GM12878 (cell line): ENCODE measurements around the gene PRDM16. TPM values are rescaled to one million over a fixed set of nuclear protein-coding genes. Genes with fewer than 3 reads are reported as not detected.

Source experiments
- ATAC-seq: fragments of 200-7000 bp; cut with Tn5 transposase; 3 replicates; pipeline ENCODE4 v1.9.1; 2020; ENCODE audit warnings: mild to moderate bottlenecking, moderate library complexity
- BruUV-seq: library from RNA; stranded (reverse); fragments of 400-500 nt; replicated peaks from 2 replicates; lab custom pipeline; 2021; lab: Mats Ljungman, UMichigan
- CTCF ChIA-PET: fragments of 300-600 bp; sonication (Branson Sonifier 250); formaldehyde crosslinking; extraction: SDS; loops from one replicate; lab custom pipeline; 2021; ENCODE audit warnings: inconsistent platforms; lab: Yijun Ruan, JAX
- POLR2A ChIA-PET: fragments of 350-600 bp; formaldehyde crosslinking; extraction: SDS; loops from one replicate; lab custom pipeline; 2021; ENCODE audit warnings: inconsistent platforms; lab: Charles Lee
- RAD21 ChIA-PET: fragments of 300-600 bp; sonication (Branson Sonifier 250); formaldehyde crosslinking; loops from one replicate; lab custom pipeline; 2023; ENCODE audit warnings: antibody characterized with exemption; ENCODE audit not compliant: unreplicated experiment; lab: Charles Lee
- SMC1A ChIA-PET: fragments of 300-600 bp; sonication (Branson Sonifier 250); formaldehyde crosslinking; loops from one replicate; lab custom pipeline; 2023; ENCODE audit not compliant: unreplicated experiment, uncharacterized antibody; lab: Charles Lee
- DNase-seq: peaks from one replicate; pipeline ENCODE4 v3.0.0-alpha.2; 2011; ENCODE audit warnings: low read depth, low spot score
- FAIRE-seq: peaks from 3 replicates; lab custom pipeline; 2011; peaks lifted over from hg19 to GRCh38; lab: Jason Lieb, UNC
- H2AFZ ChIP-seq: 2 replicates; pipeline ENCODE4 v1.6.0; 2011; ENCODE audit warnings: low read depth, low read length, control low read depth; ENCODE audit not compliant: control insufficient read depth
- H3K27ac ChIP-seq: 2 replicates; pipeline ENCODE4 v1.5.1; 2011; ENCODE audit warnings: control low read depth; ENCODE audit not compliant: control insufficient read depth, insufficient read depth
- H3K27me3 ChIP-seq, 2 experiments: replicated peaks in 1 of 2; 2 replicates each; pipeline versions ENCODE4 v1.6.0 to v1.6.1; 2011; ENCODE audit warnings: low read length in 1 of 2; ENCODE audit not compliant: control insufficient read depth in 2 of 2, insufficient read depth in 2 of 2
- H3K36me3 ChIP-seq, 2 experiments: 2 replicates each; pipeline ENCODE4 v1.5.1; 2011; ENCODE audit warnings: low read length in 1 of 2; ENCODE audit not compliant: control insufficient read depth in 2 of 2, insufficient read depth in 2 of 2
- H3K4me1 ChIP-seq: 2 replicates; pipeline ENCODE4 v1.6.1; 2011; ENCODE audit warnings: mild to moderate bottlenecking, low read length, moderate library complexity, mixed read lengths; ENCODE audit not compliant: control insufficient read depth, insufficient read depth
- H3K4me2 ChIP-seq: 2 replicates; pipeline ENCODE4 v1.6.0; 2011; ENCODE audit warnings: control low read depth; ENCODE audit not compliant: control insufficient read depth, insufficient read depth
- H3K4me3 ChIP-seq: fragments of 200-600 bp; sonication (generic); 2 replicates; pipeline ENCODE4 v1.5.1; 2016
- H3K79me2 ChIP-seq: 2 replicates; pipeline ENCODE4 v1.6.0; 2011; ENCODE audit warnings: low read length; ENCODE audit not compliant: control insufficient read depth, insufficient read depth
- H3K9ac ChIP-seq: 2 replicates; pipeline ENCODE4 v1.8.0; 2011; ENCODE audit warnings: low read length, control low read depth, mixed read lengths; ENCODE audit not compliant: control insufficient read depth, insufficient read depth
- H3K9me3 ChIP-seq: replicated peaks from 3 replicates; pipeline ENCODE4 v1.5.1; 2011; ENCODE audit warnings: mild to moderate bottlenecking, low read length; ENCODE audit not compliant: control insufficient read depth, insufficient read depth
- H4K20me1 ChIP-seq: 2 replicates; pipeline ENCODE4 v1.6.0; 2011; ENCODE audit not compliant: control insufficient read depth, insufficient read depth
- ATF2 ChIP-seq: IDR thresholded peaks from 2 replicates; pipeline ENCODE4 v1.6.1; 2012; ENCODE audit warnings: low read length, inconsistent platforms
- ETV6 ChIP-seq, 2 experiments: fragments of 450-650 bp in 1 of 2; IDR thresholded peaks in 1 of 2; conservative IDR thresholded peaks in 1 of 2; 2 replicates each; pipeline ENCODE4 v1.6.1; 2014; ENCODE audit warnings: antibody characterized with exemption in 1 of 2, borderline replicate concordance in 1 of 2, low read depth in 1 of 2, mild to moderate bottlenecking in 1 of 2, moderate library complexity in 1 of 2
- EZH2 ChIP-seq: IDR thresholded peaks from 2 replicates; pipeline ENCODE4 v1.6.1; 2012; ENCODE audit warnings: low read depth, mild to moderate bottlenecking, control low read depth, inconsistent platforms, low read length, borderline replicate concordance; ENCODE audit not compliant: control insufficient read depth
- HDAC6 ChIP-seq: fragments of 200-600 bp; sonication (generic); IDR thresholded peaks from one replicate; pipeline ENCODE4 v1.8.0; 2017; ENCODE audit warnings: antibody characterized with exemption; ENCODE audit not compliant: unreplicated experiment
- JUND ChIP-seq: IDR thresholded peaks from 2 replicates; pipeline ENCODE4 v1.6.1; 2012; ENCODE audit warnings: low read depth, mild to moderate bottlenecking, low read length, improper control_type of control experiment, moderate library complexity
- MAX ChIP-seq: IDR thresholded peaks from 2 replicates; pipeline ENCODE4 v1.6.1; 2012; ENCODE audit warnings: low read depth, low read length, improper control_type of control experiment
- POLR2A ChIP-seq: IDR thresholded peaks from 2 replicates; pipeline ENCODE4 v1.6.1; 2011; ENCODE audit warnings: low read depth, mild to moderate bottlenecking, low read length
- RCOR1 ChIP-seq: conservative IDR thresholded peaks from 2 replicates; pipeline ENCODE4 v1.6.1; 2012; ENCODE audit warnings: low read depth, low read length, improper control_type of control experiment
- RFX5 ChIP-seq: IDR thresholded peaks from 2 replicates; pipeline ENCODE4 v1.6.1; 2011; ENCODE audit warnings: low read depth, low read length, improper control_type of control experiment
- RUNX3 ChIP-seq: IDR thresholded peaks from 2 replicates; pipeline ENCODE4 v1.6.1; 2012; ENCODE audit warnings: low read length, inconsistent platforms
- SIN3A ChIP-seq: IDR thresholded peaks from 2 replicates; pipeline ENCODE4 v1.6.1; 2012; ENCODE audit warnings: low read depth, low read length, improper control_type of control experiment
- SPI1 ChIP-seq: IDR thresholded peaks from 2 replicates; pipeline ENCODE4 v1.6.1; 2011; ENCODE audit warnings: low read depth, mild to moderate bottlenecking, low read length, moderate library complexity, borderline replicate concordance; ENCODE audit not compliant: insufficient read depth
- TCF3 ChIP-seq: IDR thresholded peaks from 2 replicates; pipeline ENCODE4 v1.6.1; 2012; ENCODE audit warnings: low read depth, mild to moderate bottlenecking, low read length, borderline replicate concordance; ENCODE audit not compliant: insufficient read depth
- USF2 ChIP-seq: IDR thresholded peaks from 2 replicates; pipeline ENCODE4 v1.6.1; 2011; ENCODE audit warnings: low read depth, low read length, improper control_type of control experiment, borderline replicate concordance
- WRNIP1 ChIP-seq: IDR thresholded peaks from 2 replicates; pipeline ENCODE4 v1.6.1; 2011; ENCODE audit warnings: low read depth, low read length, improper control_type of control experiment, borderline replicate concordance
- ZBTB4 ChIP-seq: fragments of 450-650 bp; formaldehyde crosslinking; IDR thresholded peaks from 2 replicates; pipeline ENCODE4 v1.4.0; 2022; ENCODE audit warnings: mild to moderate bottlenecking, moderate library complexity
- ZNF24 ChIP-seq: fragments of 450-650 bp; IDR thresholded peaks from 2 replicates; pipeline ENCODE4 v1.6.1; 2017; ENCODE audit warnings: antibody characterized with exemption, mild to moderate bottlenecking
- ZZZ3 ChIP-seq: IDR thresholded peaks from 2 replicates; pipeline ENCODE4 v1.6.1; 2011; ENCODE audit warnings: low read depth; ENCODE audit not compliant: control insufficient read depth, insufficient read length
- WGBS: methylation state at CpG from one replicate; pipeline ENCODE4 v1.1.6; 2016; ENCODE audit warnings: low lambda C conversion rate; ENCODE audit not compliant: insufficient replicate concordance, insufficient coverage; ENCODE audit errors: missing lambda C conversion rate; 5-methylcytosine and 5-hydroxymethylcytosine counted together
- in situ Hi-C: fragments of 300-500 bp; cut with MboI; formaldehyde crosslinking; loops from 9 replicates; pipeline ENCODE4 v1.14.3; 2018; ENCODE audit warnings: mixed read lengths
- intact Hi-C: fragments of 100-400 bp; cut with micrococcal nuclease; formaldehyde crosslinking; loops from one replicate; pipeline ENCODE4 v1.14.2; 2022; ENCODE audit not compliant: unreplicated experiment
- polyA plus RNA-seq, 11 experiments: library from polyadenylated mRNA; depleted of rRNA in 4 of 11; unstranded in 6 of 11; stranded (reverse) in 5 of 11; fragments of >200 nt; fragmentation: Nextera tagmentation in 4 of 11; fragmentation: Illumina TruSeq in 1 of 11; extraction: Ambion mirVana in 4 of 11; extraction: Trizol in 1 of 11; gene quantifications; 1 replicate in 1 of 11; 2 replicates in 10 of 11; pipeline versions ENCODE4 v1.2.1 to v1.2.3, GENCODE V29; 2011 to 2016; ENCODE audit warnings: inconsistent platforms in 2 of 11, missing spikeins in 2 of 11, low read depth in 1 of 11
- total RNA-seq, 4 experiments: library from RNA; depleted of rRNA in 3 of 4; stranded (reverse); fragments of >200 nt in 3 of 4; fragmentation: Illumina TruSeq in 1 of 4; extraction: Trizol in 1 of 4; gene quantifications; 2 replicates each; pipeline versions ENCODE4 v1.2.1 to v1.2.3, GENCODE V29; 2013 to 2021

The PRDM16 gene
- total and polyA plus RNA-seq, 10 of the 15 experiments (the other 5 are each of a cell fraction or from before 2014, with no cell fraction given) = 0.03 TPM; not detected in 9

- no peaks in the 10 kb centered on the region for H4K20me1 ChIP-seq
- TF ChIP-seq EZH2 (no peak), SPI1 (no peak), RCOR1 (no peak), USF2 (no peak), WRNIP1 (no peak), POLR2A (no peak), ZNF24 (no peak), SIN3A (no peak), ZBTB4 (CRISPR knock-in tag) (no peak), ZZZ3 (no peak), RUNX3 (no peak), ATF2 (no peak), MAX (no peak), HDAC6 (no peak), JUND (no peak), RFX5 (no peak), ETV6 (conservative IDR thresholded peaks at IDR 0.05 in 1 of 2, IDR thresholded peaks at IDR 0.05 in 1 of 2; ENCODE audit: borderline replicate concordance in 1 of 2, low read depth in 1 of 2) (no peak), TCF3 (no peak)
Observed at GRCh38 chr1:3339856-3340255, 270.9 kb downstream of the PRDM16 start.

More at GRCh38 chr1:3339856-3340255, 270.9 kb downstream of the PRDM16 start:
- in situ Hi-C loops = no loop called here
- no peaks in the 10 kb centered on the region for H3K4me1 ChIP-seq
- 44% methylated on average over 12 of the region's 12 CpGs for WGBS
- DNase-seq (no peak), FAIRE-seq (no peak), ATAC-seq (no peak)
- H3K4me3 ChIP-seq = no peak overlapping the region
- H3K9ac ChIP-seq = no peak overlapping the region
- ChIA-PET SMC1A (no interaction called here), RAD21 (no interaction called here), POLR2A (no interaction called here), CTCF (no interaction called here)
- H3K27me3 ChIP-seq = no peaks in the 10 kb centered on the region
- H2AFZ ChIP-seq = no peak overlapping the region
- no peaks in the 10 kb centered on the region; the same call in 2 of the 3 replicates for H3K9me3 ChIP-seq
- no peak overlapping the region for H3K27ac ChIP-seq
- intact Hi-C loops = no loop called here
- BruUV-seq = no TSS peak
- no peaks in the 10 kb centered on the region for H3K36me3 ChIP-seq
- H3K79me2 ChIP-seq = no peaks in the 10 kb centered on the region
- H3K4me2 ChIP-seq = no peak overlapping the region
